GM19023 (cell line): Measurements from ENCODE around the gene LRRC74A.

Experiments
- ATAC-seq: cut with Tn5 transposase; IDR thresholded peaks from one replicate; pipeline ENCODE4 v1.9.1; 2021; ENCODE audit warnings: mild to moderate bottlenecking, moderate library complexity; ENCODE audit not compliant: unreplicated experiment

LRRC74A gene

DNA sequence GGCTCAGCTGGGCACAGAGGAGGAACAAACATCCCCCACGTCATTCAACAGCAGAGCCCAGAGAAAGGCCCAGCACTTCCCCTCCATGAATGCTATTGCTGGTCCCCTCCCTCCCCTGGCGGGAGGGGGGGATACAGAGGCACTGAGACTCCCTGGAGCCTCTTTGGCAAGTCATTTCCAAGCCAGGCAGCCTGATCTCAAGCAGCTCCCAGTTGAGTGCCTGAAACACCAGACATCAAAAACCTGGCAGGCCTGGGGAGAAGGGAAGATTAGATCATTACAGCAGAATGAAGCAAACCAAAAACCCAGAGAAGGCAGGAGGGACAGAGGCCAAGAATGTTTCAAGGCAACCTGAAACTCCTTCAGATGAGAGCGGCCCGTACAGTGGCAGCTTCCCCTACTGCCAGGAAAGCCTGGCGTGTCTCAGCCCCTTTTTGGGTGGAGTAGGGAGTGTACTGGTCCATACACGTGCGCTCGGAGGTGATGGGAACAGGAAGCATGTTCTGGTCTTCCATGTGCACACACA is 92.1 kb downstream of the LRRC74A start:
- ATAC-seq = no peak

DNA sequence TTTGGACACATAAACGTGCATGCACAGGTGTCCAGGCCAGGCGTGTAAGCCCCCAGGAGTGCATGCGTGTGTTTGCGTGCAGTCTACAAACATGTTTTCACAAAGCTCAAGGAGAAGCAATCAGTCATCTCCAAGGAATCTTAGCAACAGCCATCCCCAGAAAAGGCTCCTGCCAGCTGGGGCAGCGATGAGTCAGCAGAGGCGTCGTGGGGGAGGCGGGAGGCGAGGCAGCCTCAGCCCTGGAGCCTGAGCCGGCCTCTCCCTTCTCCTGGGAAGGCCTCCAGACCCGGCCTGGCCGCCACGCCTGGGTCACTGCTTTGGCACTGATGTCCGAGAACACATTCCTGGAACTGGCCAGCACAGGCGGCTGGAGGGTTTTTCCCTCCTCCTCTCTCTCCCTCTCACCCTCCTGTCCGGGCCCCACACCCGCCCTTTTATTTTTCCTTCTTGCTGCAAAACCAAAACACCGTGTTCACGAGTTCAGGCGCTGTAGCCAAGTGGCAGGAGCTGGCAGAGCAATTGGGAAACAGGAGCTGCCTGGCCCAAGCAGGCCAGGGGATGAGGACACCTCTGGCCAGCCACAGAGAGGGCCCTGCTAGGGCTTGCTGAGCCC is 92.7 kb downstream of the LRRC74A start:
- ATAC-seq = no peak
